Coronary artery (tissue), 2 donors: ENCODE results near the gene POC1A.

Experiments
- DNase-seq: peaks from one replicate; pipeline ENCODE4 v3.0.0-alpha.2; 2017; ENCODE audit warnings: low spot score
- H3K27ac ChIP-seq, 2 donors: fragments of 200-600 bp; sonication (generic); one replicate each; pipeline ENCODE4 v1.5.1; 2016 to 2019
- H3K4me3 ChIP-seq: fragments of 200-600 bp; sonication (generic); 2 replicates; pipeline ENCODE4 v1.5.1; 2016; ENCODE audit warnings: mild to moderate bottlenecking, moderate library complexity
- CTCF ChIP-seq: fragments of 200-600 bp; sonication (generic); IDR thresholded peaks from one replicate; pipeline ENCODE4 v1.5.1; 2019; ENCODE audit warnings: antibody characterized with exemption

Gene POC1A

DNA sequence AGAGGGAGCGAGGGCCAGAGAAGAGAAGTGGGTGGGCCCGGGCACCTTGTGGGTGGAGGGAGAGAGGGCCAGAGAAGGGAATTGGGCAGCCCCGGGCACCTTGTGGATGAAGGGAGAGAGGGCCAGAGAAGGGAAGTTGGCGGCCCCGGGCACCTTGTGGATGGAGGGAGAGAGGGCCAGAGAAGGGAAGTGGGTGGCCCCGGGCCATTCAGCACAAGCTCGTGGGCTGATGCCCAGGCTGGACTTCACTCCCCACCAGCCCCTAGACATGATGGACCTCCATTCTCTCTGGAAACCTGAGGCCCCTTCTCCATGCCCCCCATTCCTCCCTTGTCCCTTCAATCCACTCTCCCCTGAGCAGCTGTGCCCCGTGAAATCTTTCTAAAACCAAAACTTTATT is 113.6 kb downstream of the POC1A start:
- H3K4me3 ChIP-seq = no peak overlapping the region
- no peak for DNase-seq
- H3K27ac ChIP-seq = peak overlapping the region in 1 of 2 donors; percentile 56
- TF ChIP-seq CTCF = no peak

DNA sequence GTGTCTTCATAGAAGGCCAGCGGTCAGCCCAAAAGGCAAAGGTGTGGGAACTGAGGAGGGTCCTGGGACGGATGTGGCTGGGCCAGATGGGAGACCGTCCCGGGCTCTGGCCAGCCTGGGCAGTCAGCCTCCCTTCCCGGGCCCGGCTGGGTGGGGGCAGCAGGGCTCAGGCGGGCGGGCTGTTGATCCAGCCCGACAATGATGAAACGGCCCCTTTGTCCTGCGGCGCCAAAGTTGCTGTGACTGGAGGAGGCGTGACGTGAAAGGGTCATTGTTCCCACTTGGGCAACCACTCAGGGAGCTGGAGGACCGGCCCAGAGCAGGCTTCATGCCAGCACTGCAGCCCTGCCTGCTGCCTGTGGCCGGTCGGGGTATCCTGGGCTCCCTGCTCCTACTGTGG is 114.4 kb downstream of the POC1A start:
- H3K27ac ChIP-seq = peak overlapping the region; percentile 27 to 72
- no peak for DNase-seq

DNA sequence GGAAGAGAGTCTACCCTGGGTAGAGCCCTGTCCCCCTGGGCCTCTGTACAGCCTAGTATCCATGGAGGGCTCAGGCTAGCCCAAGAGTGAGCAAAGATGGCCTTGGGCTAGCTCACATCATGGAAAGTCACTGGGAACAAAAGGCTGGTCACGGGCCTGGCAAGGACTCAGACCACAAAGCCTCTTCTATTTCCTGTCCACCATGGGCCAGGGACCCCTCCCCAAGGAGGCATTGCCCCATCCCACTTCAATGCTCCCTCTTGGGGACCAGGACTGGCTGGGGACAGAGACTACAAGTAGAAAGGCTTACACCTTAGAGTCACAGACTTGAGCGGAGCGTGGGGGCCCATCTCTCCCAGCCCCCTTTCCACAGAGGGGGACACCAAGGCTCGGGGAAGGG is 114.8 kb downstream of the POC1A start:
- DNase-seq = no peak
- Histone ChIP-seq H3K4me3 (peak overlapping the region; percentile 6), H3K27ac (peak overlapping the region; percentile 27 to 72)
- TF ChIP-seq CTCF = no peak

More for the DNA sequence above, 114.4 kb downstream of the POC1A start:
- peak overlapping the region; percentile 6 for H3K4me3 ChIP-seq
- no peak for TF ChIP-seq CTCF

DNA sequence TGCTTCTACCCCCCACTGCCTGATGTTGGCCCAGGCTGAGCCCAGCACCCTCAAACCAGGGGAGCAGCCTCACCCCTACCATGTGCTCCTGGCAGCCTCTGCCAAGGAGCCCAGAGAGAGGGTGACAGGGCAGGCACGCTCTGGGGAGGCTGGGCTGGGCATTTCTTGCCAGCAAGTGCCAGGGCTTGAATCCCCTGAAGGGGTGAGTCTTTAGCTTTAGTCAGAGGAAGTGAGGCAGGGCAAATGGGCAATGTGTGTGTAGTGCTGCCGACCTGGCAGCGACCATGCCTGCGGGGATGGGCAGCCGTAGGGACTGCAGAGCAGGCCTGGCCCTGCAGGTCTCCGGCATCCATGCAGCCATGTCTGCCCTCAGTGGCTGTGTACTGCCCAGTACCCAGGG is 116.0 kb downstream of the POC1A start:
- Histone ChIP-seq H3K27ac (no peak overlapping the region), H3K4me3 (no peak overlapping the region)
- TF ChIP-seq CTCF = no peak
- DNase-seq = no peak

GRCh38 chr3:52037291-52037690 is 116.9 kb downstream of the POC1A start:
- Histone ChIP-seq H3K27ac (no peak overlapping the region), H3K4me3 (no peak overlapping the region)
- no peak for DNase-seq
- no peak for TF ChIP-seq CTCF

- no peak for DNase-seq
- H3K4me3 ChIP-seq = no peak overlapping the region
- H3K27ac ChIP-seq = no peak overlapping the region
- TF ChIP-seq CTCF = no peak
These were observed 117.4 kb downstream of the POC1A start for GRCh38 chr3:52036829-52037228.

GRCh38 chr3:52036222-52036694 is 118.0 kb downstream of the POC1A start:
- TF ChIP-seq CTCF = no peak
- DNase-seq = no peak
- Histone ChIP-seq H3K27ac (no peak overlapping the region), H3K4me3 (no peak overlapping the region)
